C4-2B (cell line): Measurements from ENCODE around the gene SLC39A7.

Experiments used
- H3K27ac ChIP-seq: fragments of 450-650 bp; 2 replicates; pipeline ENCODE4 v1.5.1; 2017
- CTCF ChIP-seq: fragments of 450-650 bp; conservative IDR thresholded peaks from 2 replicates; pipeline ENCODE4 v1.5.1; 2017; ENCODE audit warnings: mild to moderate bottlenecking
- ZFX ChIP-seq: fragments of 450-650 bp; IDR thresholded peaks from 2 replicates; pipeline ENCODE4 v1.6.1; 2017

The SLC39A7 gene

GRCh38 chr6:33208091-33208967 lies 7.7 kb downstream of the SLC39A7 start, which contains the start of gene RING1:
RING1 (plus strand) TSS chr6:33208500; CDS start chr6:33208823, 323 bp downstream.
- peak within 1 kb of the TSS; percentile 90 for H3K27ac ChIP-seq
- peak; percentile 62; the same call in 1 of the 2 replicates for TF ChIP-seq ZFX
- TF ChIP-seq CTCF, result no peak

DNA sequence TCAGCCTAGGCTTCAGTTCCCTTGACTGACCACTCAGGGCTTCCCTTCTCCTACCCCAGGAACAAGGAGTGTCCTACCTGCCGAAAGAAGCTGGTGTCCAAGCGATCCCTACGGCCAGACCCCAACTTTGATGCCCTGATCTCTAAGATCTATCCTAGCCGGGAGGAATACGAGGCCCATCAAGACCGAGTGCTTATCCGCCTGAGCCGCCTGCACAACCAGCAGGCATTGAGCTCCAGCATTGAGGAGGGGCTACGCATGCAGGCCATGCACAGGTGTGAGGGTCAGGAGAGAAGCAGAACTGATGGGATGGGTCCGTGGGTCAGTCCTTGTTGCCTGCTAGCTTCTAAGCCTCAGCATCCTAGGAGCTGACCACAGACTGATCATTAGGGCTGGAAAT lies 9.2 kb downstream of the SLC39A7 start:
- H3K27ac ChIP-seq, result no peak overlapping the region
- TF ChIP-seq CTCF, result no peak
- TF ChIP-seq ZFX, result no peak

DNA sequence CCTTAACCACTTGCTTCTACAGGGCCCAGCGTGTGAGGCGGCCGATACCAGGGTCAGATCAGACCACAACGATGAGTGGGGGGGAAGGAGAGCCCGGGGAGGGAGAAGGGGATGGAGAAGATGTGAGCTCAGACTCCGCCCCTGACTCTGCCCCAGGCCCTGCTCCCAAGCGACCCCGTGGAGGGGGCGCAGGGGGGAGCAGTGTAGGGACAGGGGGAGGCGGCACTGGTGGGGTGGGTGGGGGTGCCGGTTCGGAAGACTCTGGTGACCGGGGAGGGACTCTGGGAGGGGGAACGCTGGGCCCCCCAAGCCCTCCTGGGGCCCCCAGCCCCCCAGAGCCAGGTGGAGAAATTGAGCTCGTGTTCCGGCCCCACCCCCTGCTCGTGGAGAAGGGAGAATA lies 10.5 kb downstream of the SLC39A7 start:
- no peak overlapping the region for H3K27ac ChIP-seq
- TF ChIP-seq CTCF, result no peak
- no peak for TF ChIP-seq ZFX

DNA sequence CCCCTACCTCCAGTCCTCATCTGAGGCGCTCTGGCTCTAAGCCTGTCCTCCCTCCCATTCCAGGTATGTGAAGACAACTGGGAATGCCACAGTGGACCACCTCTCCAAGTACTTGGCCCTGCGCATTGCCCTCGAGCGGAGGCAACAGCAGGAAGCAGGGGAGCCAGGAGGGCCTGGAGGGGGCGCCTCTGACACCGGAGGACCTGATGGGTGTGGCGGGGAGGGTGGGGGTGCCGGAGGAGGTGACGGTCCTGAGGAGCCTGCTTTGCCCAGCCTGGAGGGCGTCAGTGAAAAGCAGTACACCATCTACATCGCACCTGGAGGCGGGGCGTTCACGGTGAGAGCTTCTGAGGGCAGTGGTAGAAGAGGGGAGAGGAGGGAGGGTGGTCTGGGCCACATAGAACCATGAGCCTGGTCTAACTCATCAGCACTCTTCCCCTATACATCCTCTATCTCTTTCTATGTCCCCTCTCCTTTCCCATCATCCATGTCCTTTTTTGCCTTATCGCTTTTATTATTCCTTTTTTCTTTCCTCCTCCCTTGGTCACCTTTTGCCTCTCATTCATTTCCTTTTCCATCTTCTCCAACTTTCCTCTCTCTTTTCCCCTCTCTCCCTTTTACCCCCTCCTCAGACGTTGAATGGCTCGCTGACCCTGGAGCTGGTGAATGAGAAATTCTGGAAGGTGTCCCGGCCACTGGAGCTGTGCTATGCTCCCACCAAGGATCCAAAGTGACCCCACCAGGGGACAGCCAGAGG lies 11.2 kb downstream of the SLC39A7 start:
- no peak for TF ChIP-seq CTCF
- no peak for TF ChIP-seq ZFX
- no peak overlapping the region for H3K27ac ChIP-seq

DNA sequence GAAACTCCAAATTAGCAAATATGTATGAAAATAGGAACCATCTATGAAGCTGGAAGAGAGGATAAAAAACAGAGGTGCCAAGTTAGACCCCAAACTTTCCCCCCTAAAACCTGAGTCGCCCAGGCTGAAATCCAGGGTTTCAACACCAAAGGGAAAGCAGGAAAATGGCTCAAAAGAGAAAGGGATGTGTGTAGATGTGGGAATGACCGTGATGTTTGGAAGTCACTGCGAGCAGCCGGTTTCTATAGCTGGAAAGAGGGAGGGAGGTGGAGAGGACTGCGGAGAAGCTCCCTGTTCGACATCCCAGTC lies 12.1 kb downstream of the SLC39A7 start:
- no peak for TF ChIP-seq CTCF
- no peak for TF ChIP-seq ZFX
- H3K27ac ChIP-seq, result no peak overlapping the region

DNA sequence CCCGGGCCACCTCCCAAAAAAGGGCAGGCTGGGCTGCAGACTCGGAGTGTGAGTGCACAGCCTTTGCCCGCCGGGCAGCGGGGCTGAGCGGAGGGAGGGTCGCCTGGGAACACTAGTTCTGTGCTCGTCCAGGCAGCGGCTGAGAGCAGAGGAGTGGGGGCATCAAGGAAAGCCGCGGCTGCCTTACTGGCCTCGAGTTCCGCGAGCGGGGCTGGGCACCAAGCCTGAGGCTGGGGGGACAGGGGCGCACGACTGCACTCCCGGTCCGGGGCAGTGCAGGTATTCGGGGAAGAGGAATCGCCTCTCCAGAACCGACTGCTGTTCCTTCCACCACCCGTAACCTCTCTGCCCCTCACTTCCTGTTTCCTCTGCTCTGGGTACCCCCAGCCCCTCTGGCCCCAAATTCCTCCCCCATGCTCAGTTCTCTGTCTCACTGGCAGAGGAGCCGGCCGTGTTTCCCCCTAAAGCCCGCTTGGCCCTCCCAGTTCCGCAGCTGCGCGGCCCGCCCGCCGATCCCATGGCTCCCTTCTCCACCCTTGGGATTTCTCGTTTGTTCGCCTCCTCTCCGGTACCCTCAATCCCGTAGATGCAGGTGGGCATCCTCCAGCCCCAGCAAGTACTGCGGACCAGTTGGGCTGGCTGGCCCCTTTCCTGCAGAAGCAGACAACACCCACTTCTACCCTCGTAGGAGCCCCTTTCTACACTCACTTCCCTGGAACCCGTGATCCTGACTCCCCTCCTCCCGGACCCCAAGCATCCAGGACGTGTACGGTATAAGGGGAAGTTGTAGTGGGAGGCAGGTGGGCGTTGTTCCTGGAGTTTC lies 12.7 kb downstream of the SLC39A7 start:
- no peak for TF ChIP-seq CTCF
- no peak for TF ChIP-seq ZFX
- no peak overlapping the region for H3K27ac ChIP-seq
